Osteoblast (primary cell): Measurements from ENCODE around the gene RECK. TPM values are rescaled to one million over a fixed set of nuclear protein-coding genes. Genes with fewer than 3 reads are reported as not detected.
"Not testable (repeated sequence)": the region's sequence is repeated elsewhere in the genome, so short reads cannot be mapped to it uniquely, and the experiment has no call there.

Source experiments
- DNase-seq: peaks from one replicate; pipeline ENCODE4 v3.0.0; 2011; ENCODE audit warnings: low spot score, mixed read lengths; ENCODE audit not compliant: insufficient read length; ENCODE audit errors: missing footprints
- H2AFZ ChIP-seq: 2 replicates; pipeline ENCODE4 v1.6.0; 2011; ENCODE audit warnings: mild to moderate bottlenecking, low read length
- H3K27ac ChIP-seq: 2 replicates; pipeline ENCODE4 v1.5.1; 2011; ENCODE audit warnings: mild to moderate bottlenecking, low read depth, low read length, moderate library complexity
- H3K27me3 ChIP-seq: 2 replicates; pipeline ENCODE4 v1.6.0; 2012; ENCODE audit warnings: mild to moderate bottlenecking, control low read depth, inconsistent platforms, low read length, moderate library complexity; ENCODE audit not compliant: insufficient read depth
- H3K36me3 ChIP-seq: 2 replicates; pipeline ENCODE4 v1.5.1; 2011; ENCODE audit warnings: mild to moderate bottlenecking, low read length, control low read depth, moderate library complexity; ENCODE audit not compliant: insufficient read depth
- H3K4me1 ChIP-seq: 2 replicates; pipeline ENCODE4 v1.5.1; 2011; ENCODE audit warnings: mild to moderate bottlenecking, low read length, control low read depth, moderate library complexity; ENCODE audit not compliant: insufficient read depth
- H3K4me2 ChIP-seq: 2 replicates; pipeline ENCODE4 v1.6.0; 2011; ENCODE audit warnings: mild to moderate bottlenecking, low read length; ENCODE audit not compliant: insufficient read depth
- H3K4me3 ChIP-seq: fragments of 200-600 bp; sonication (generic); 3 replicates; pipeline ENCODE4 v1.5.1; 2012; ENCODE audit warnings: mild to moderate bottlenecking, low read length, inconsistent platforms; ENCODE audit not compliant: insufficient read depth
- H3K79me2 ChIP-seq: 2 replicates; pipeline ENCODE4 v1.6.0; 2012; ENCODE audit warnings: mild to moderate bottlenecking, low read length, control low read depth, inconsistent platforms; ENCODE audit not compliant: insufficient read depth
- H3K9me3 ChIP-seq: 2 replicates; pipeline ENCODE4 v1.5.1; 2011; ENCODE audit warnings: low read depth, low read length, control low read depth
- H4K20me1 ChIP-seq: 2 replicates; pipeline ENCODE4 v1.6.0; 2012; ENCODE audit warnings: mild to moderate bottlenecking, low read length, control low read depth; ENCODE audit not compliant: insufficient read depth
- total RNA-seq: library from RNA; depleted of rRNA; stranded (reverse); fragments of >200 nt; gene quantifications from 2 replicates; pipeline ENCODE4 v1.2.3, GENCODE V29; 2012
- TF ChIP-seq, protein P1 (sequence below): IDR thresholded peaks from 2 replicates; pipeline ENCODE4 v1.5.1; 2011; ENCODE audit warnings: mild to moderate bottlenecking, low read depth, low read length, moderate library complexity; ENCODE audit errors: extremely low read depth

RECK gene
- total RNA-seq, 1 donor, result 31.5 TPM

DNA sequence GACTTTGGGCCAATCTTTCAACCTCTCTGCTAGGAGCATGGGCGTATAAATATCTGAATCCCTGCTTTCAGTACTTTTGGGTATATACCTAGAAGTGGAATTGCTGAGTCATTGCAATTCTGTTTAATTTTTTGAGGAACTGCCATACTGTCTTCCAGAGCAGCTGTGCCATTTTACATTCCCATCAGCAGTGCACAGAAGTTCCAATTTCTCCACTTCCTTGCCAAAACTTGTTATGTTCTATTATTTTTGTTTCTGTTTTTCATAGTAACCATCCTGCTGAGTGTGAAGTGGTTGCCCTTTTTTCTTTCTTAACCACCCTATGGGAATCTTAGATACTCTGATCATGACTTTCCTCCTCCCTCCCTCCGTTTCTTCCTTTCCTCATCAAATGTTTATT lies 121.4 kb downstream of the RECK start:
- peaks cover 55% of the 10 kb centered on the region for H3K4me1 ChIP-seq

DNA sequence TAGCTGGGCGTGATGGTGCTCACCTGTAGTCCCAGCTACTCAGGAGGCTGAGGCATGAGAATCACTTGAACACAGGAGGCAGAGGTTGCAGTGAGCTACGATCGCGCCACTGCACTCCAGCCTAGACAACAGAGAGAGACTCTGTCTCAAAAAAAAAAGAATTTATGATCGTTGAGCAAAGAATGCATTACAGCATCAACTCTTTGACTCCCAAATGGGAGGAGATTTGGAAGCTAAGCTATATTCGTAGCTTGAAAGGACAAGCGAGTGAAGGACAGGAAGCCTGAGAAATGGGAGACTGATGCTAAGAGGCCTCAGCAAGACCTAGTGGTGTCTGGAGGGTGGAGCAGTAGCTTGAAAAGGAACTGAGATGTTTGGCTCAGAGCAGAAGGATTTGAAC lies 122.2 kb downstream of the RECK start:
- no peaks in the 10 kb centered on the region for H3K9me3 ChIP-seq
- H3K4me1 ChIP-seq, result peaks cover 58% of the 10 kb centered on the region
- TF ChIP-seq, protein P1, sequence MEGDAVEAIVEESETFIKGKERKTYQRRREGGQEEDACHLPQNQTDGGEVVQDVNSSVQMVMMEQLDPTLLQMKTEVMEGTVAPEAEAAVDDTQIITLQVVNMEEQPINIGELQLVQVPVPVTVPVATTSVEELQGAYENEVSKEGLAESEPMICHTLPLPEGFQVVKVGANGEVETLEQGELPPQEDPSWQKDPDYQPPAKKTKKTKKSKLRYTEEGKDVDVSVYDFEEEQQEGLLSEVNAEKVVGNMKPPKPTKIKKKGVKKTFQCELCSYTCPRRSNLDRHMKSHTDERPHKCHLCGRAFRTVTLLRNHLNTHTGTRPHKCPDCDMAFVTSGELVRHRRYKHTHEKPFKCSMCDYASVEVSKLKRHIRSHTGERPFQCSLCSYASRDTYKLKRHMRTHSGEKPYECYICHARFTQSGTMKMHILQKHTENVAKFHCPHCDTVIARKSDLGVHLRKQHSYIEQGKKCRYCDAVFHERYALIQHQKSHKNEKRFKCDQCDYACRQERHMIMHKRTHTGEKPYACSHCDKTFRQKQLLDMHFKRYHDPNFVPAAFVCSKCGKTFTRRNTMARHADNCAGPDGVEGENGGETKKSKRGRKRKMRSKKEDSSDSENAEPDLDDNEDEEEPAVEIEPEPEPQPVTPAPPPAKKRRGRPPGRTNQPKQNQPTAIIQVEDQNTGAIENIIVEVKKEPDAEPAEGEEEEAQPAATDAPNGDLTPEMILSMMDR, result no peak
- H3K4me3 ChIP-seq, result no peak overlapping the region
- peak; percentile 75 for DNase-seq
- no peak overlapping the region for H3K4me2 ChIP-seq
- H3K27ac ChIP-seq, result peak overlapping the region; percentile 55
- H4K20me1 ChIP-seq, result no peaks in the 10 kb centered on the region
- peaks cover 8% of the 10 kb centered on the region for H3K36me3 ChIP-seq
- H2AFZ ChIP-seq, result no peak overlapping the region
- H3K27me3 ChIP-seq, result no peaks in the 10 kb centered on the region
- H3K79me2 ChIP-seq, result no peaks in the 10 kb centered on the region

More for the DNA sequence above, 121.4 kb downstream of the RECK start:
- H3K4me2 ChIP-seq, result no peak overlapping the region
- peaks cover 12% of the 10 kb centered on the region for H3K36me3 ChIP-seq
- TF ChIP-seq, protein P1, result no peak
- no peak for DNase-seq
- no peak overlapping the region for H3K4me3 ChIP-seq
- no peaks in the 10 kb centered on the region for H3K79me2 ChIP-seq
- H3K9me3 ChIP-seq, result no peaks in the 10 kb centered on the region
- no peaks in the 10 kb centered on the region for H3K27me3 ChIP-seq
- H3K27ac ChIP-seq, result peak overlapping the region; percentile 5
- no peaks in the 10 kb centered on the region for H4K20me1 ChIP-seq
- no peak overlapping the region for H2AFZ ChIP-seq

DNA sequence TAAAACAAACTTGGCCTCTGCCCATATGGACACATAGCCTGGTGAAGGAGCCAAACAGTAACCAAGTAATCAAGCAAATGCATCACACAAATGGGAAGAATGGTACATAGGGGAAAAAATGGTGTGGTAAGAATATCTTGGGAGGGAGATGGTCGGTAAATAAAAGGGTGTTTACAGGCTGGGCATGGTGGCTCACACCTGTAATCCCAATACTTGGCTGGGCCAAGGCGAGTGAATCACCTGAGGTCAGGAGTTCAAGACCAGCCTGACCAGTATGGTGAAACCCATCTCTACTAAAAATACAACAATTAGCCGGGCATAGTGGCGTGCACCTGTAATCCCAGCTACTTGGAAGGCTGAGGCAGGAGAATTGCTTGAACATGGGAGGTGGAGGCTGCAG lies 122.8 kb downstream of the RECK start:
- H2AFZ ChIP-seq, H3K79me2 ChIP-seq, H4K20me1 ChIP-seq, H3K4me2 ChIP-seq, DNase-seq, H3K4me3 ChIP-seq, H3K27me3 ChIP-seq, H3K9me3 ChIP-seq, H3K36me3 ChIP-seq: not testable (repeated sequence)
- Histone ChIP-seq H3K4me1 (peaks cover 59% of the 10 kb centered on the region), H3K27ac (peak overlapping the region; percentile 55)

DNA sequence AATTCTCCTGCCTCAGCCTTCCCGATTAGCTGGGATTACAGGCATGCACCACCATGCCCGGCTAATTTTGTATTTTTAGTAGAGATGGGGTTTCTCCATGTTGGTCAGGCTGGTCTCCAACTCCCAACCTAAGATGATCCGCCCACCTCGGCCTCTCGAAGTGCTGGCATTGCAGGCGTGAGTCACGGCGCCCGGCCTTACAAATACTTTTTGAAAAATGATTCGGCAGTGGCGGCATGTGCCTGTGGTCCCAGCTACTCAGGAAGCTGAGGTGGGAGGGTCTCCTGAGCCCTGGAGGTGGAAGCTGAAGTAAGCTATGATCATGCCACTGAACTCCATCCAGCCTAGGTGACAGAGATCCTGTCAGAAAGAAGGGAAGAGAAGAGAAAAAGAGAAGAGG lies 123.4 kb downstream of the RECK start:
- peak overlapping the region; percentile 60 for H3K27ac ChIP-seq

DNA sequence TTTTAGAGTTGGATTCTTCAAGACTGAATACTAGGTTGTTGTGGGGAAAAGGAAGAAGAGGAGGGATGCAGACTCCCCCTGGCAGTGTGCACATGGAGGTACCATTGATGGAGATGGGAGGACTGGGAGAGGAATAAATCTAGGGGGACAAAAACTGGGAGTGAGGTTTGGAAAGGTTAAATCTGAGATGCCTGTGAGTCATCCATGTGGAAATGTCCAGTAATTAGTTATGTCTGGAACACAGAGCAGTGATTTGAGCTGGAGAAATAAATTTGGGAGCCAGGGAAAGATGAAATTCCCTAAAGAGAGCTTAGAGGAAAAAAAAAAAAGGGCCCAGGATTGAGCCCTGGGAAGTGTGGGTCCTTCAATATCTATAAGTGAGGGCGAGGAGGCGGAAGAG lies 124.5 kb downstream of the RECK start:
- H4K20me1 ChIP-seq, result no peaks in the 10 kb centered on the region
- no peaks in the 10 kb centered on the region for H3K27me3 ChIP-seq
- DNase-seq, result peak; percentile 25
- no peaks in the 10 kb centered on the region for H3K9me3 ChIP-seq
- H3K36me3 ChIP-seq, result peaks cover 6% of the 10 kb centered on the region
- TF ChIP-seq, protein P1, result no peak
- no peak overlapping the region for H3K4me2 ChIP-seq
- peaks cover 66% of the 10 kb centered on the region for H3K4me1 ChIP-seq
- no peak overlapping the region for H3K4me3 ChIP-seq
- no peaks in the 10 kb centered on the region for H3K79me2 ChIP-seq
- H3K27ac ChIP-seq, result peak overlapping the region; percentile 71
- H2AFZ ChIP-seq, result no peak overlapping the region

More for the DNA sequence above, 123.4 kb downstream of the RECK start:
- H2AFZ ChIP-seq, H3K79me2 ChIP-seq, H3K4me2 ChIP-seq, H3K27me3 ChIP-seq, H4K20me1 ChIP-seq, H3K4me3 ChIP-seq, DNase-seq, H3K9me3 ChIP-seq, H3K36me3 ChIP-seq: not testable (repeated sequence)
- H3K4me1 ChIP-seq, result peaks cover 59% of the 10 kb centered on the region
